Trophoblast cell (in vitro differentiated cells and primary cell): ENCODE measurements around the gene MYH7B.

ENCODE experiments used
- DNase-seq, 2 donors: peaks; one replicate each; pipeline ENCODE4 v3.0.0-alpha.2; 2016
- H2AFZ ChIP-seq: 2 replicates; pipeline ENCODE4 v1.6.1; 2013; ENCODE audit warnings: low read length, moderate library complexity, mild to moderate bottlenecking; ENCODE audit not compliant: insufficient read depth, poor library complexity
- H2AK5ac ChIP-seq: 2 replicates; pipeline ENCODE4 v1.6.1; 2013; ENCODE audit warnings: mild to moderate bottlenecking, low read length
- H2BK120ac ChIP-seq: 2 replicates; pipeline ENCODE4 v1.6.1; 2013; ENCODE audit warnings: low read length, mild to moderate bottlenecking, moderate library complexity; ENCODE audit not compliant: insufficient read depth, poor library complexity
- H2BK12ac ChIP-seq: 2 replicates; pipeline ENCODE4 v1.6.1; 2013; ENCODE audit warnings: mild to moderate bottlenecking, low read length, moderate library complexity
- H2BK5ac ChIP-seq: 2 replicates; pipeline ENCODE4 v1.6.1; 2013; ENCODE audit warnings: low read length, low read depth, moderate library complexity, mild to moderate bottlenecking; ENCODE audit not compliant: poor library complexity
- H3K14ac ChIP-seq: 2 replicates; pipeline ENCODE4 v1.6.1; 2013; ENCODE audit warnings: mild to moderate bottlenecking, low read length
- H3K18ac ChIP-seq: 2 replicates; pipeline ENCODE4 v1.6.1; 2013; ENCODE audit warnings: mild to moderate bottlenecking, low read length
- H3K23ac ChIP-seq: 2 replicates; pipeline ENCODE4 v1.6.1; 2013; ENCODE audit warnings: low read length
- H3K27ac ChIP-seq: 2 replicates; pipeline ENCODE4 v1.5.1; 2013; ENCODE audit warnings: low read depth, mild to moderate bottlenecking, inconsistent platforms, low read length, moderate library complexity
- H3K27me3 ChIP-seq: 2 replicates; pipeline ENCODE4 v1.6.1; 2013; ENCODE audit warnings: inconsistent platforms, mild to moderate bottlenecking, low read length, moderate library complexity; ENCODE audit not compliant: insufficient read depth
- H3K36me3 ChIP-seq, 2 experiments: 1 replicate in 1 of 2; 2 replicates in 1 of 2; pipeline ENCODE4 v1.6.1; 2013; ENCODE audit warnings: low read length in 2 of 2, mild to moderate bottlenecking in 2 of 2, moderate library complexity in 1 of 2; ENCODE audit not compliant: insufficient read depth in 2 of 2, control insufficient read depth in 1 of 2
- H3K4ac ChIP-seq: 2 replicates; pipeline ENCODE4 v1.6.1; 2013; ENCODE audit warnings: low read depth, mild to moderate bottlenecking, low read length, moderate library complexity
- H3K4me1 ChIP-seq, 2 experiments: 1 replicate in 1 of 2; 2 replicates in 1 of 2; pipeline ENCODE4 v1.6.1; 2013; ENCODE audit warnings: low read length in 2 of 2, mild to moderate bottlenecking in 2 of 2, moderate library complexity in 1 of 2; ENCODE audit not compliant: insufficient read depth in 2 of 2, control insufficient read depth in 1 of 2
- H3K4me2 ChIP-seq: 2 replicates; pipeline ENCODE4 v1.6.1; 2013; ENCODE audit warnings: inconsistent platforms, mild to moderate bottlenecking, low read length, moderate library complexity
- H3K4me3 ChIP-seq: 2 replicates; pipeline ENCODE4 v1.5.1; 2013; ENCODE audit warnings: mild to moderate bottlenecking, low read depth, low read length, inconsistent platforms
- H3K79me1 ChIP-seq: one replicate; pipeline ENCODE4 v1.6.1; 2013; ENCODE audit warnings: low read length
- H3K79me2 ChIP-seq: 2 replicates; pipeline ENCODE4 v1.6.1; 2013; ENCODE audit warnings: low read length, mild to moderate bottlenecking; ENCODE audit not compliant: control insufficient read depth, insufficient read depth, poor library complexity
- H3K9ac ChIP-seq: 2 replicates; pipeline ENCODE4 v1.6.1; 2013; ENCODE audit warnings: mild to moderate bottlenecking, low read length
- H3K9me3 ChIP-seq: 2 replicates; pipeline ENCODE4 v1.6.1; 2013; ENCODE audit warnings: low read depth, mild to moderate bottlenecking, control low read depth, inconsistent platforms, low read length; ENCODE audit not compliant: insufficient read depth
- H4K12ac ChIP-seq: 2 replicates; pipeline ENCODE4 v1.6.1; 2013; ENCODE audit warnings: low read depth, mild to moderate bottlenecking, low read length, moderate library complexity
- H4K8ac ChIP-seq: 2 replicates; pipeline ENCODE4 v1.6.1; 2013; ENCODE audit warnings: low read depth, mild to moderate bottlenecking, low read length, moderate library complexity
- H4K91ac ChIP-seq: one replicate; pipeline ENCODE4 v1.6.1; 2013; ENCODE audit warnings: low read depth, mild to moderate bottlenecking, low read length, moderate library complexity
- WGBS: extraction: QIAGEN DNeasy Blood & Tissue Kit; methylation state at CpG from one replicate; pipeline ENCODE4 v1.1.7; 2013; ENCODE audit warnings: missing lambda C conversion rate; ENCODE audit not compliant: insufficient read length, insufficient coverage; ENCODE audit errors: extremely low coverage; 5-methylcytosine and 5-hydroxymethylcytosine counted together

Gene MYH7B

DNA sequence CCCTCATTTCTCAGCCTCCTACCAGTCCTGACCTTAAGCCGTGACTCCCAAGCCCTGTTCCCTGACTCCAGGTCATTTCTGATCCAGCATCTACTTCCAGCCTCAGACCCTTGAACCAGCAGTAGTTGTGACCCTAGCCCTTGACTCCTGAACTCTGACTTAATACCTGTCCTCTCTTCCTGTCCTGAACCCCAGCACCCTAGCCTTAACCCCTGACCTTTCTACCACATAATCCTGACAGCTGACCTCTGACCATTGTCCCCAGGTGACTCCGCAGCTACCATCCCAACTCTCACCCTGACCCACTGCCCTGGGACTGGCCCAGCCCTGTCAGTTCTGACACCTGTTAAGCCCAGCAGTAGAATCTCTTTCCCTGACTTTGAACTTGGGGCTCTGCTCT is 42.1 kb downstream of the MYH7B start:
- peaks cover 90 to 91% of the 10 kb centered on the region in 2 experiments for H3K36me3 ChIP-seq
- H3K14ac ChIP-seq = no peak overlapping the region
- no peak overlapping the region for H2BK5ac ChIP-seq
- H3K18ac ChIP-seq = no peak overlapping the region
- no peak overlapping the region for H2BK120ac ChIP-seq
- H2BK12ac ChIP-seq = no peak overlapping the region
- no peaks in the 10 kb centered on the region for H3K79me2 ChIP-seq
- no peak overlapping the region for H4K8ac ChIP-seq
- no CpG with 5 or more reads among the region's 2 CpGs for WGBS
- H3K27ac ChIP-seq = no peak overlapping the region
- no peak overlapping the region for H2AK5ac ChIP-seq
- H3K4me3 ChIP-seq = no peak overlapping the region
- H3K9ac ChIP-seq = no peak overlapping the region
- H2AFZ ChIP-seq = no peak overlapping the region
- no peak overlapping the region for H3K4ac ChIP-seq
- no peaks in the 10 kb centered on the region for H3K27me3 ChIP-seq
- H3K4me2 ChIP-seq = no peak overlapping the region
- H3K9me3 ChIP-seq = no peaks in the 10 kb centered on the region
- no peak overlapping the region for H4K12ac ChIP-seq
- no peaks in the 10 kb centered on the region for H3K79me1 ChIP-seq
- DNase-seq = no peak
- H4K91ac ChIP-seq = no peak overlapping the region
- H3K23ac ChIP-seq = no peak overlapping the region
- H3K4me1 ChIP-seq = no peaks in the 10 kb centered on the region

DNA sequence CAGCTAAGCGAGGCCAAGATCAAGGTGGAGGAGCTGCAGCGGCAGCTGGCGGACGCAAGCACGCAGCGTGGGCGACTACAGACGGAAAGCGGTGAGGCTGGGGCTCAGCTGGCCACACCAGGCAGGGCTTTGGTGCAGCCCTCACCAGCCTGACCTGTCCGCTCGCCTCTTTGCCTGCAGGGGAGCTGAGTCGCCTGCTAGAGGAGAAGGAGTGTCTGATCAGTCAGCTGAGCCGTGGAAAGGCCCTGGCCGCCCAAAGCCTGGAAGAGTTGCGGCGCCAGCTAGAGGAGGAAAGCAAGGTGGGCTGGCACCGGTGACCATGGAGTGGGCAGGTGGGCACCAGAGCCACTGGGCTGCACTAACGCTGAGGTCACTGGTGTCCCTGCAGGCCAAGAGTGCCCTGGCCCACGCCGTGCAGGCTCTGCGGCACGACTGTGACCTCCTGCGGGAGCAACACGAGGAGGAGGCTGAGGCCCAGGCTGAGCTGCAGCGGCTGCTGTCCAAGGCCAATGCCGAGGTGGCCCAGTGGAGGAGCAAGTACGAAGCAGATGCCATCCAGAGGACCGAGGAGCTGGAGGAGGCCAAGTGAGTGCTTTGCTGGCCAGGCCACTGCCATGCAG is 42.8 kb downstream of the MYH7B start:
- Histone ChIP-seq H3K79me2 (no peaks in the 10 kb centered on the region), H3K23ac (no peak overlapping the region), H2AK5ac (no peak overlapping the region), H4K8ac (no peak overlapping the region), H3K4me3 (no peak overlapping the region), H3K79me1 (no peaks in the 10 kb centered on the region), H4K12ac (no peak overlapping the region), H3K14ac (no peak overlapping the region), H3K4ac (no peak overlapping the region), H3K27ac (no peak overlapping the region), H3K9me3 (no peaks in the 10 kb centered on the region), H3K27me3 (no peaks in the 10 kb centered on the region), H2BK12ac (no peak overlapping the region), H3K18ac (no peak overlapping the region), H2BK5ac (no peak overlapping the region), H3K4me2 (no peak overlapping the region), H3K4me1 (no peaks in the 10 kb centered on the region), H3K36me3 (peaks cover 91 to 92% of the 10 kb centered on the region in 2 experiments), H2BK120ac (no peak overlapping the region), H3K9ac (no peak overlapping the region), H2AFZ (no peak overlapping the region), H4K91ac (no peak overlapping the region)
- DNase-seq = no peak
- WGBS = no CpG with 5 or more reads among the region's 28 CpGs

DNA sequence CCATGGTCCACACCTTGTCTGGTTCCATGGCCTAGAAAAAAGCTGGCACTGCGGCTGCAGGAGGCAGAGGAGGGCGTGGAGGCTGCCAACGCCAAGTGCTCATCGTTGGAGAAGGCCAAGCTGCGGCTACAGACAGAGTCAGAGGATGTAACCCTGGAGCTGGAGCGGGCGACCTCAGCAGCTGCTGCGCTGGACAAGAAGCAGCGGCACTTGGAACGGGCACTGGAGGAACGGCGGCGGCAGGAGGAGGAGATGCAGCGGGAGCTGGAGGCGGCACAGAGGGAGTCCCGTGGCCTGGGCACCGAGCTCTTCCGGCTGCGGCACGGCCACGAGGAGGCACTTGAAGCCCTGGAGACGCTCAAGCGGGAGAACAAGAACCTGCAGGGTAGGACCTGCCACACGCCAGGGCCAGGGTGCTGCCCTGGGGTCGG is 43.4 kb downstream of the MYH7B start:
- no peak overlapping the region for H4K91ac ChIP-seq
- H3K9me3 ChIP-seq = no peaks in the 10 kb centered on the region
- no peaks in the 10 kb centered on the region for H3K4me1 ChIP-seq
- H3K4ac ChIP-seq = no peak overlapping the region
- no peak overlapping the region for H3K4me3 ChIP-seq
- no CpG with 5 or more reads among the region's 25 CpGs for WGBS
- no peaks in the 10 kb centered on the region for H3K79me1 ChIP-seq
- no peak overlapping the region for H3K4me2 ChIP-seq
- no peak overlapping the region for H2BK12ac ChIP-seq
- H3K9ac ChIP-seq = no peak overlapping the region
- H3K23ac ChIP-seq = no peak overlapping the region
- H2BK120ac ChIP-seq = no peak overlapping the region
- H3K27ac ChIP-seq = no peak overlapping the region
- H4K12ac ChIP-seq = no peak overlapping the region
- no peak overlapping the region for H2BK5ac ChIP-seq
- no peak overlapping the region for H2AK5ac ChIP-seq
- H3K27me3 ChIP-seq = no peaks in the 10 kb centered on the region
- H3K79me2 ChIP-seq = no peaks in the 10 kb centered on the region
- peaks cover 92% of the 10 kb centered on the region in 2 experiments for H3K36me3 ChIP-seq
- no peak for DNase-seq
- H3K18ac ChIP-seq = no peak overlapping the region
- H2AFZ ChIP-seq = no peak overlapping the region
- no peak overlapping the region for H3K14ac ChIP-seq
- no peak overlapping the region for H4K8ac ChIP-seq

DNA sequence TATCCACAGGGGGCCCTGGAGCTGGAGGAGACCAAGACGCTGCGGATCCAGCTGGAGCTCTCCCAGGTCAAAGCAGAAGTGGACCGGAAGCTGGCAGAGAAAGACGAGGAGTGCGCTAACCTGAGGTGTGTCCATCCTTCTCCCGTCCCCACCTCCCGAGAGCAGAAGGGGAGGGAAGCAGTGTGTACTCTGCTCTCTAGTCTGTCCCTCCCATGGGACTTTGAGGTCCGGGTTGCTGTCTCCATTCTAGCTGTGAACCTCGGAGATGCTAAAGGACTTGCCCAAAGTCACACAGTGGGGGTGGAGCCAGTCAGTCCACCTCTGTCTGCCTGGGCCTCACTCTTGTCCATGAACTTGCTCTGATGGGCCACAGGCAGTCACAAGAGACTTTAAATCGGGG is 44.1 kb downstream of the MYH7B start:
- H3K18ac ChIP-seq = no peak overlapping the region
- DNase-seq = no peak
- H3K14ac ChIP-seq = no peak overlapping the region
- no peaks in the 10 kb centered on the region for H3K4me1 ChIP-seq
- H2BK5ac ChIP-seq = no peak overlapping the region
- no peaks in the 10 kb centered on the region for H3K79me1 ChIP-seq
- peaks cover 92 to 97% of the 10 kb centered on the region in 2 experiments for H3K36me3 ChIP-seq
- no peak overlapping the region for H3K9ac ChIP-seq
- H2BK120ac ChIP-seq = no peak overlapping the region
- H2AFZ ChIP-seq = no peak overlapping the region
- H3K27me3 ChIP-seq = no peaks in the 10 kb centered on the region
- no peak overlapping the region for H3K4me2 ChIP-seq
- no peak overlapping the region for H4K91ac ChIP-seq
- H2AK5ac ChIP-seq = no peak overlapping the region
- H3K4me3 ChIP-seq = no peak overlapping the region
- no peak overlapping the region for H3K4ac ChIP-seq
- no peak overlapping the region for H3K23ac ChIP-seq
- no peaks in the 10 kb centered on the region for H3K79me2 ChIP-seq
- no CpG with 5 or more reads among the region's 10 CpGs for WGBS
- H2BK12ac ChIP-seq = no peak overlapping the region
- no peak overlapping the region for H4K8ac ChIP-seq
- H3K27ac ChIP-seq = no peak overlapping the region
- H4K12ac ChIP-seq = no peak overlapping the region
- H3K9me3 ChIP-seq = no peaks in the 10 kb centered on the region
